Liver (tissue), 9 donors: ENCODE data around the gene COX10. TPM values are rescaled to one million over a fixed set of nuclear protein-coding genes. Genes with fewer than 3 reads are reported as not detected.

Experiments used
- DNase-seq: peaks from one replicate; pipeline ENCODE4 v3.0.0-alpha.2; 2017; ENCODE audit warnings: low spot score
- H3K27ac ChIP-seq, 2 donors: one replicate each; pipeline ENCODE4 v1.7.0; 2013; ENCODE audit warnings: inconsistent platforms in 2 of 2, low read length in 2 of 2, control low read depth in 1 of 2, low read depth in 1 of 2, mild to moderate bottlenecking in 1 of 2
- H3K27me3 ChIP-seq, 4 donors: one replicate each; pipeline versions ENCODE4 v1.6.1 to v1.7.0; 2013; ENCODE audit warnings: low read length in 3 of 4, inconsistent platforms in 1 of 4, mild to moderate bottlenecking in 1 of 4, moderate library complexity in 1 of 4; ENCODE audit not compliant: control insufficient read depth in 4 of 4, insufficient read depth in 4 of 4
- H3K36me3 ChIP-seq, 4 donors: one replicate each; pipeline versions ENCODE4 v1.6.1 to v1.7.0; 2013; ENCODE audit warnings: low read length in 3 of 4, mild to moderate bottlenecking in 3 of 4, low read depth in 1 of 4, moderate library complexity in 1 of 4; ENCODE audit not compliant: control insufficient read depth in 4 of 4, insufficient read depth in 3 of 4
- H3K4me1 ChIP-seq, 4 donors: one replicate each; pipeline versions ENCODE4 v1.6.1 to v1.7.0; 2013; ENCODE audit warnings: low read length in 3 of 4, mild to moderate bottlenecking in 3 of 4, moderate library complexity in 1 of 4; ENCODE audit not compliant: control insufficient read depth in 4 of 4, insufficient read depth in 4 of 4
- H3K4me3 ChIP-seq, 3 donors: one replicate each; pipeline versions ENCODE4 v1.6.1 to v1.7.0; 2013; ENCODE audit warnings: low read length in 3 of 3, control low read depth in 1 of 3, low read depth in 1 of 3, mild to moderate bottlenecking in 1 of 3
- H3K9ac ChIP-seq, 2 donors: one replicate each; pipeline ENCODE4 v1.7.0; 2013; ENCODE audit warnings: low read length in 2 of 2, mild to moderate bottlenecking in 2 of 2, moderate library complexity in 2 of 2, control low read depth in 1 of 2, low read depth in 1 of 2
- H3K9me3 ChIP-seq, 4 donors: one replicate each; pipeline versions ENCODE4 v1.6.1 to v1.7.0; 2013; ENCODE audit warnings: low read length in 3 of 4; ENCODE audit not compliant: control insufficient read depth in 4 of 4
- ATF3 ChIP-seq: IDR thresholded peaks from 2 replicates; pipeline ENCODE4 v1.6.1; 2016; ENCODE audit warnings: antibody characterized with exemption
- CTCF ChIP-seq: fragments of 150-350 bp; IDR thresholded peaks from 2 replicates; pipeline ENCODE4 v1.5.1; 2017; ENCODE audit warnings: improper control_type of control experiment, low read depth, low read length; ENCODE audit not compliant: missing input control
- EGR1 ChIP-seq, 2 donors: IDR thresholded peaks; 2 replicates each; pipeline ENCODE4 v1.6.1; 2016 to 2018; ENCODE audit warnings: antibody characterized with exemption in 2 of 2, low read depth in 2 of 2
- FOXA1 ChIP-seq: IDR thresholded peaks from 2 replicates; pipeline ENCODE4 v1.6.1; 2016; ENCODE audit warnings: antibody characterized with exemption
- FOXA2 ChIP-seq: IDR thresholded peaks from 2 replicates; pipeline ENCODE4 v1.6.1; 2016; ENCODE audit warnings: antibody characterized with exemption
- GABPA ChIP-seq, 2 donors: IDR thresholded peaks in 1 of 2; conservative IDR thresholded peaks in 1 of 2; 2 replicates each; pipeline ENCODE4 v1.6.1; 2016; ENCODE audit warnings: antibody characterized with exemption in 2 of 2, mild to moderate bottlenecking in 1 of 2, moderate library complexity in 1 of 2
- HNF4A ChIP-seq, 2 donors: conservative IDR thresholded peaks; 2 replicates each; pipeline ENCODE4 v1.6.1; 2016; ENCODE audit warnings: antibody characterized with exemption in 2 of 2, mild to moderate bottlenecking in 2 of 2
- HNF4G ChIP-seq: IDR thresholded peaks from 2 replicates; pipeline ENCODE4 v1.6.1; 2016; ENCODE audit warnings: antibody characterized with exemption
- JUND ChIP-seq, 2 donors: IDR thresholded peaks; 2 replicates each; pipeline ENCODE4 v1.6.1; 2016; ENCODE audit warnings: antibody characterized with exemption in 2 of 2
- MAX ChIP-seq: IDR thresholded peaks from 2 replicates; pipeline ENCODE4 v1.6.1; 2016; ENCODE audit warnings: antibody characterized with exemption
- NR2F2 ChIP-seq: IDR thresholded peaks from 2 replicates; pipeline ENCODE4 v1.6.1; 2016; ENCODE audit warnings: antibody characterized with exemption
- RAD21 ChIP-seq, 2 donors: IDR thresholded peaks; 2 replicates each; pipeline ENCODE4 v1.6.1; 2016; ENCODE audit warnings: antibody characterized with exemption in 2 of 2, mild to moderate bottlenecking in 2 of 2
- REST ChIP-seq: IDR thresholded peaks from 2 replicates; pipeline ENCODE4 v1.6.1; 2016; ENCODE audit warnings: antibody characterized with exemption, mild to moderate bottlenecking
- SP1 ChIP-seq: IDR thresholded peaks from 2 replicates; pipeline ENCODE4 v1.6.1; 2018; ENCODE audit warnings: antibody characterized with exemption, mild to moderate bottlenecking
- TAF1 ChIP-seq: conservative IDR thresholded peaks from 2 replicates; pipeline ENCODE4 v1.6.1; 2016; ENCODE audit warnings: antibody characterized with exemption, mild to moderate bottlenecking
- YY1 ChIP-seq: IDR thresholded peaks from 2 replicates; pipeline ENCODE4 v1.6.1; 2016; ENCODE audit warnings: antibody characterized with exemption, mild to moderate bottlenecking
- ZBTB33 ChIP-seq: IDR thresholded peaks from 2 replicates; pipeline ENCODE4 v1.6.1; 2016; ENCODE audit warnings: antibody characterized with exemption
- WGBS: extraction: QIAGEN DNeasy Blood & Tissue Kit; methylation state at CpG from one replicate; pipeline ENCODE4 v1.1.7; 2013; 5-methylcytosine and 5-hydroxymethylcytosine counted together
- polyA plus RNA-seq, 2 donors: library from polyadenylated mRNA; stranded (reverse) in 1 of 2; unstranded in 1 of 2; fragments of 200-250 nt in 1 of 2; fragments of >200 nt in 1 of 2; fragmentation: Nextera tagmentation in 1 of 2; extraction: Ambion mirVana in 1 of 2; gene quantifications; one replicate each; pipeline versions ENCODE4 v1.2.1 to v1.2.3, GENCODE V29; 2013 to 2015
- total RNA-seq, 2 donors: library from RNA; depleted of rRNA; stranded (reverse); fragments of >200 nt; gene quantifications; one replicate each; pipeline ENCODE4 v1.2.3, GENCODE V29; 2014
- donor health status: healthy.
- donor health status: healthy.
- donor health status: healthy.
- donor health status: healthy.
- donor health status: healthy.

COX10 gene
- total and polyA plus RNA-seq, 4 donors = 7.0 to 15.1 (median 8.7) TPM

GRCh38 chr17:14080847-14081251, 11.5 kb downstream of the COX10 start:
- H3K4me1 ChIP-seq = peaks cover 0 to 2% (median under 1%) of the 10 kb centered on the region in 4 donors
- H3K27ac ChIP-seq = no peak overlapping the region
- TF ChIP-seq MAX (no peak), ATF3 (no peak), RAD21 (IDR thresholded peaks at IDR 0.05) (no peak), FOXA2 (no peak), NR2F2 (no peak), EGR1 (IDR thresholded peaks at IDR 0.05; ENCODE audit: low read depth in 2 of 2) (no peak), HNF4G (no peak), ZBTB33 (no peak), FOXA1 (no peak), CTCF (no peak), SP1 (no peak), REST (no peak), YY1 (no peak), JUND (IDR thresholded peaks at IDR 0.05) (no peak), HNF4A (conservative IDR thresholded peaks at IDR 0.05) (no peak), GABPA (IDR thresholded peaks at IDR 0.05 in 1 of 2, conservative IDR thresholded peaks at IDR 0.05 in 1 of 2) (no peak)
- H3K9me3 ChIP-seq = no peaks in the 10 kb centered on the region
- H3K4me3 ChIP-seq = no peak overlapping the region
- H3K27me3 ChIP-seq = no peaks in the 10 kb centered on the region
- 68% methylated on average over 4 of the region's 4 CpGs for WGBS
- H3K36me3 ChIP-seq = peaks cover 6 to 30% (median 27%) of the 10 kb centered on the region in 4 donors
- H3K9ac ChIP-seq = no peak overlapping the region
- no peak for DNase-seq

- H3K27ac ChIP-seq = no peak overlapping the region
- H3K27me3 ChIP-seq = no peaks in the 10 kb centered on the region
- WGBS = 93% methylated on average over 8 of the region's 8 CpGs
- H3K36me3 ChIP-seq = peaks cover 4 to 15% (median 11%) of the 10 kb centered on the region in 4 donors
- no peak overlapping the region for H3K4me3 ChIP-seq
- H3K9ac ChIP-seq = no peak overlapping the region
- no peaks in the 10 kb centered on the region for H3K9me3 ChIP-seq
- no peak for DNase-seq
- peaks cover 0 to 4% (median 2%) of the 10 kb centered on the region in 4 donors for H3K4me1 ChIP-seq
- TF ChIP-seq ZBTB33 (no peak), RAD21 (IDR thresholded peaks at IDR 0.05) (no peak), NR2F2 (no peak), HNF4A (conservative IDR thresholded peaks at IDR 0.05) (no peak), SP1 (no peak), TAF1 (no peak), ATF3 (no peak), FOXA2 (no peak), REST (no peak), FOXA1 (no peak), MAX (no peak), GABPA (IDR thresholded peaks at IDR 0.05 in 1 of 2, conservative IDR thresholded peaks at IDR 0.05 in 1 of 2) (no peak)
Measured at GRCh38 chr17:14082848-14083247, 13.5 kb downstream of the COX10 start.
